ENCODE results near the gene TNS3. TPM values are rescaled to one million over a fixed set of nuclear protein-coding genes. Genes with fewer than 3 reads are reported as not detected.

Gene TNS3
- total and polyA plus RNA-seq, 9 donors, result 20.2 to 49.1 (median 29.7) TPM

DNA sequence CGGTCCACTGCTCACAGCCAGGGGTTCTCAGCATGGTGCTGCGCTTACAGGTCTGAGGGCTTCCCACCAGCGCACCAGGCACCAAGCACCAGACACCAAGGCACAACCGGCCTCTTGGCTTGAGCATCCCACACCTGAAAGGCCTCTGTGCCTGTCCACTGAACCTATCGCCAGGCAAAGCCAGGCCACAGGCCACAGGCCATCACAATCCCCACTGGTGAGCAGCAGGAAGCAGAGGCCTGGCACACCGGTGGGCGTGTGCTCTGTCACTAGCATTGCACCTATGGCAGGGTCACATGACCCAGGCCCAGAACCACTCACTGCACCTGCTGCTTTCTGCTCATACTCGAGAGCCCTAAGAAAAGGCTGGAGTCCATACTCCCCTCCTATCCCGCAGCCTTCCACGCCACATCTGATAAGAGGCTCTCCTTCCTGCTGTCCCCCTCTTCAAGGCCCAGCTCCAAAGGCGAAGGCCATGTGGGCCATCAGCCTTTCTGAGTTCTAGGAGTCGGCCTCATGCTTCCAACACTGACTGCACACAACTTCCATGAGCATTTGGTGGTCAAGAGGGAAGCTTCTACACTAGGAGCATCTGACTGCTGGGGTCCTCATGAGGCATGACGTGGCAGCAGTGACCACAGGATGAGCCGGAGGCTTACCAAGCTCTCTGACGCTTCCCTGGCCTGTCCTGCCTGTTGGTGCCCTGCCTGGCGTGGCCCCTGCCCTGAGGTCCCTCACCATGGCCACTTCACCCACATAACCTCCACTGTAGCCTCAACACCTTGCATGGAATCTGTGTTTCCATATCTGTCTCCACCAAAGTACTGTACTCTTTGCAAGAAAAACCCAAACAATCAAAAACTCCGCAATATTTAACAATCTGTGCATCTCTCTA lies 166.3 kb downstream of the TNS3 start:
- peaks cover 2% of the 10 kb centered on the region for H3K9me3 ChIP-seq (replicated peaks; ENCODE audit: control insufficient read depth, low read depth, low read length)
- no peak for DNase-seq
- peaks cover 52% of the 10 kb centered on the region for H3K36me3 ChIP-seq (ENCODE audit: control insufficient read depth, insufficient read depth, low read length)
- WGBS (ENCODE audit: insufficient coverage), result 93% methylated on average over 15 of the region's 17 CpGs
- H3K4me3 ChIP-seq (ENCODE audit: low read length), result no peak overlapping the region
- H3K27ac ChIP-seq (ENCODE audit: low read length), result no peak overlapping the region
- H3K4me1 ChIP-seq (ENCODE audit: control insufficient read depth, insufficient read depth, low read length), result peaks cover 12% of the 10 kb centered on the region
- no peaks in the 10 kb centered on the region for H3K27me3 ChIP-seq (ENCODE audit: control insufficient read depth, insufficient read depth, low read length)

- H3K36me3 ChIP-seq (ENCODE audit: control insufficient read depth, insufficient read depth, low read length), result peaks cover 53% of the 10 kb centered on the region
These were observed 167.3 kb downstream of the TNS3 start for GRCh38 chr7:47414342-47415317.

GRCh38 chr7:47413526-47414341 lies 168.2 kb downstream of the TNS3 start:
- H3K4me1 ChIP-seq (ENCODE audit: control insufficient read depth, insufficient read depth, low read length), result peaks cover 8% of the 10 kb centered on the region
- no peak for DNase-seq
- WGBS (ENCODE audit: insufficient coverage), result 52% methylated on average over 14 of the region's 17 CpGs
- no peak overlapping the region for H3K27ac ChIP-seq (ENCODE audit: low read length)
- peaks cover 49% of the 10 kb centered on the region for H3K36me3 ChIP-seq (ENCODE audit: control insufficient read depth, insufficient read depth, low read length)
- H3K4me3 ChIP-seq (ENCODE audit: low read length), result no peak overlapping the region
- H3K9me3 ChIP-seq (replicated peaks; ENCODE audit: control insufficient read depth, low read depth, low read length), result no peaks in the 10 kb centered on the region
- H3K27me3 ChIP-seq (ENCODE audit: control insufficient read depth, insufficient read depth, low read length), result no peaks in the 10 kb centered on the region

More at GRCh38 chr7:47414342-47415317, 167.3 kb downstream of the TNS3 start:
- DNase-seq, result no peak
- WGBS (ENCODE audit: insufficient coverage), result 92% methylated on average over 14 of the region's 17 CpGs
- Histone ChIP-seq H3K9me3 (replicated peaks; ENCODE audit: control insufficient read depth, low read depth, low read length) (no peaks in the 10 kb centered on the region), H3K27ac (ENCODE audit: low read length) (no peak overlapping the region), H3K4me3 (ENCODE audit: low read length) (no peak overlapping the region), H3K27me3 (ENCODE audit: control insufficient read depth, insufficient read depth, low read length) (no peaks in the 10 kb centered on the region), H3K4me1 (ENCODE audit: control insufficient read depth, insufficient read depth, low read length) (peaks cover 8% of the 10 kb centered on the region)

GRCh38 chr7:47411901-47412300 lies 170.0 kb downstream of the TNS3 start:
- no peaks in the 10 kb centered on the region for H3K9me3 ChIP-seq (replicated peaks; ENCODE audit: control insufficient read depth, low read depth, low read length)
- no peak for DNase-seq
- no peak overlapping the region for H3K27ac ChIP-seq (ENCODE audit: low read length)
- H3K4me1 ChIP-seq (ENCODE audit: control insufficient read depth, insufficient read depth, low read length), result peaks cover 13% of the 10 kb centered on the region
- H3K27me3 ChIP-seq (ENCODE audit: control insufficient read depth, insufficient read depth, low read length), result no peaks in the 10 kb centered on the region
- H3K4me3 ChIP-seq (ENCODE audit: low read length), result no peak overlapping the region
- 62% methylated on average over 2 of the region's 2 CpGs for WGBS (ENCODE audit: insufficient coverage)
- H3K36me3 ChIP-seq (ENCODE audit: control insufficient read depth, insufficient read depth, low read length), result peaks cover 51% of the 10 kb centered on the region

DNA sequence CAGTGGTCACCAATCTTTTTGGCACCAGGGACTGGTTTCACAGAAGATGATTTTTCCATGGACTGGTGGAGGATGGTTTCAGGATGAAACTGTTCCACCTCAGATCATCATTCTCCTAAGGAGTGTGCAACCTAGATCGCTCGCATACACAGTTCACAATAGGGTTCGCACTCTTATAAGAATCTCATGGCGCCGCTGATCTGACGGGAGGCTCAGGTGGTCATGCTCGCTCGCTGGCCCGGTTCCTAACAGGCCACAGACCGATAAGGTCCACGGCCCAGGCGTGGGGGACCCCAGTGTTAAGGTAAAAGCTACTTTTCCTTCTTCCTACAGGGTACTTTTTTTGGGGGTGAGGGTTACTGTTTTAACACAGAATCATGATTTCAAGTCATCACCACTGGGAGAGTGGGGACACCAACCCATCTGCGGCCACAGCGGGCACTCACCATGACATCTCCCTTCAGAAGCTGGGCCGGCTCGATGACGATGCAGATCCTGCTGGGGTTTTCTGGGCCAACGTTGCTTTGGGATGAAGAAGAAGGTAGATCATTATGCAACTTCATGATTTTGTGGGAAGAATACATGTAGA lies 170.5 kb downstream of the TNS3 start:
- no peak for DNase-seq
- WGBS (ENCODE audit: insufficient coverage), result 97% methylated on average over 11 of the region's 18 CpGs
- H3K4me1 ChIP-seq (ENCODE audit: control insufficient read depth, insufficient read depth, low read length), result peaks cover 18% of the 10 kb centered on the region
- H3K9me3 ChIP-seq (replicated peaks; ENCODE audit: control insufficient read depth, low read depth, low read length), result no peaks in the 10 kb centered on the region
- H3K4me3 ChIP-seq (ENCODE audit: low read length), result no peak overlapping the region
- H3K36me3 ChIP-seq (ENCODE audit: control insufficient read depth, insufficient read depth, low read length), result peaks cover 49% of the 10 kb centered on the region
- no peak overlapping the region for H3K27ac ChIP-seq (ENCODE audit: low read length)
- H3K27me3 ChIP-seq (ENCODE audit: control insufficient read depth, insufficient read depth, low read length), result no peaks in the 10 kb centered on the region

DNA sequence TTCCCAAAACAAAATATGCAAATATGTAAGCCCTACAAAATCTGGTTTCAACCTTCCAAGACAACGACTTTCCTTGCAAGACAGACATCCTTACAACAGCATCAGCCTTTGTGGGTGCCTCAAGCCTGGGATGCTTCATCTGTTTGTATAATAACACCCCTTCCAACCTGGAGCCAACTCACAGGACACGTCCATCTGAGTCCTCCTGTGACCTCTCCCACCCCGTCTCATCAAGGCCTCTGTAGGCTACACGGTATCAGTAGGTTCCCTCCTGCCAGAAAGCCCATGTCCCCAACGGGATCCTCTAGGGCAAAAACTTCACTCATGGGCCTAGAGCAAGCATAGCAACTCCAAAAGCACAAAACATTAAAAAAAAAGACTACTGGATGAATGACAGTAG lies 173.2 kb downstream of the TNS3 start:
- Histone ChIP-seq H3K27ac (ENCODE audit: low read length) (no peak overlapping the region), H3K9me3 (replicated peaks; ENCODE audit: control insufficient read depth, low read depth, low read length) (no peaks in the 10 kb centered on the region), H3K4me1 (ENCODE audit: control insufficient read depth, insufficient read depth, low read length) (peaks cover 24% of the 10 kb centered on the region), H3K27me3 (ENCODE audit: control insufficient read depth, insufficient read depth, low read length) (no peaks in the 10 kb centered on the region), H3K36me3 (ENCODE audit: control insufficient read depth, insufficient read depth, low read length) (peaks cover 37% of the 10 kb centered on the region), H3K4me3 (ENCODE audit: low read length) (no peak overlapping the region)
- 38% methylated on average over 1 of the region's 5 CpGs for WGBS (ENCODE audit: insufficient coverage)
- no peak for DNase-seq

DNA sequence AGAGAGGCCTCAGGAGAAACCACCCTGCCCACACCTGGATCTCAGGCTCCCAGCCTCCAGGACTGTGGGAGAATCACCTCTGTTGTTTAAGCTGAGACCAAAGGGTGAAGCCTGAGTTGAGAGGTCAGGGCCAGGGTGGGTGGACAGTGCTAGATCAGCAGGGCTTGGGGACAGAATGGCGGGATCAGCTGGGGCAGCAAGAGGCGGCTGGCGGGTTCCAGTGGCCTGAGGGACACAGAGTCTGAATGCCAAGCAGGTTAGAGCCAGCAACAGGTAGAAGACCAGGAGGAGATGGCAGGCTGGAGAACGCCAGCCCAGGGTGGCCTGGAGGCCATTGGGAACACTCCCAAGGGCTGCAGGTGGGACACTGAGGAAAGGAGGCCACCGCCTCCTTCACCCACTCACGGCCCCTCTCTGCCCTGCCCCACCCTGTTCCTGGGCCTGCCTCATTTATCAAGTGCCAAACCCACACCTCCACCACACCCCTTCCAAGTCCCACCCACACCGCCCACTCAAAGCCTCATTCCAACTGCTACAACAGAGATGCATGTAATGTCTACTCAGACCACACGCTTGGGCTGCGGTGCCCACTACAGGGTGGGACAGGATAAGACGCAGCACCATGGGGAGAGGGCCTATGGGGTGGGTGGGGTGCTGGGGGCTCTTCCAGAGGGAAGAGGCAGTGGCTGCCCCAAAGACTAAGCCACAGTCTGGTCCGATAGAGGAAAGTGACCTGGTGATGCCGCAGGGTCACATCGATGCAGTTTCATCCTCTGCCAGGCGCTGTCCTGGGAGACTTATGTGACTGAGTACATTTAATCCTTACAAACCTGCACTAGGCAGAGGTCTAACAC lies 173.9 kb downstream of the TNS3 start:
- no peaks in the 10 kb centered on the region for H3K27me3 ChIP-seq (ENCODE audit: control insufficient read depth, insufficient read depth, low read length)
- H3K4me1 ChIP-seq (ENCODE audit: control insufficient read depth, insufficient read depth, low read length), result peaks cover 22% of the 10 kb centered on the region
- H3K36me3 ChIP-seq (ENCODE audit: control insufficient read depth, insufficient read depth, low read length), result peaks cover 32% of the 10 kb centered on the region
- WGBS (ENCODE audit: insufficient coverage), result 82% methylated on average over 10 of the region's 14 CpGs
- no peaks in the 10 kb centered on the region for H3K9me3 ChIP-seq (replicated peaks; ENCODE audit: control insufficient read depth, low read depth, low read length)
- H3K27ac ChIP-seq (ENCODE audit: low read length), result no peak overlapping the region
- H3K4me3 ChIP-seq (ENCODE audit: low read length), result no peak overlapping the region
- DNase-seq, result no peak

DNA sequence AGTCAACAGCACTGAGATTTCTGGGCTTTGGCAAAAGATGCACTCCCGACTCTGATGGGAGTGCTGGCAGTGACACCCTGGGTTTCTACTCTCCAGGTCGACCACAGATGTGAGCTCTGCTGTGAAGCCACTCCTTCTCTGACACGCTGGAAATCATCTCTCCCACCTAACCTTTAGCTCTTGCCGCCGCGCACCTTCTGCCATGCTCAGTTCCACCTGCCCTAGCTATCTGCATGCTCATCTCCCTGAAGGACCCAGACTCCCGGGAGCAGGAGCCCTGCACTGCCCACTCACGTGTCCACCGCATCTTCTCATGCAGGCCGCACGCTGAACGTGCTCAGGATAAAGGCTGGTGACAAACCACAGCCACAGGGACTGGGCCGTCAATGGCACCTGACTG lies 174.8 kb downstream of the TNS3 start:
- no peak for DNase-seq
- no peaks in the 10 kb centered on the region for H3K9me3 ChIP-seq (replicated peaks; ENCODE audit: control insufficient read depth, low read depth, low read length)
- H3K27me3 ChIP-seq (ENCODE audit: control insufficient read depth, insufficient read depth, low read length), result no peaks in the 10 kb centered on the region
- H3K27ac ChIP-seq (ENCODE audit: low read length), result peak overlapping the region; percentile 3
- WGBS (ENCODE audit: insufficient coverage), result 70% methylated on average over 9 of the region's 13 CpGs
- H3K4me1 ChIP-seq (ENCODE audit: control insufficient read depth, insufficient read depth, low read length), result peaks cover 26% of the 10 kb centered on the region
- peaks cover 35% of the 10 kb centered on the region for H3K36me3 ChIP-seq (ENCODE audit: control insufficient read depth, insufficient read depth, low read length)
- no peak overlapping the region for H3K4me3 ChIP-seq (ENCODE audit: low read length)

DNA sequence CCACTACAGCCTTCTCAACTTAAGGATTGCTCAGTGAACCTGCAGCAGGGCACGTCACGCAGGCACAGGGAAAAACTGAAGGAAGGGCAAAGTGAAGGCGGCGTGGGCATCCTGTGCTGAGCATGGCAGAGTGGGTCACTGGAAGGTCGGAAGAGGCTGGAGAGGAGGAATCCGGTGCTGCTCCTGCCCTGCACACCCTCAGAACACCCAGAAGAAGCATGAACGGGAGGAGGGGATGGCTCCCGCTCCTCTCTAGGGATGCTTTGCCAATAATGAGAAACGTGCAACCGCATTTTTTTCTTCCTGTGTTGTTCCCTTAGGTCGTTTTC lies 175.1 kb downstream of the TNS3 start:
- 14% methylated on average over 6 of the region's 11 CpGs for WGBS (ENCODE audit: insufficient coverage)
- H3K4me1 ChIP-seq (ENCODE audit: control insufficient read depth, insufficient read depth, low read length), result peaks cover 26% of the 10 kb centered on the region
- H3K4me3 ChIP-seq (ENCODE audit: low read length), result no peak overlapping the region
- no peaks in the 10 kb centered on the region for H3K9me3 ChIP-seq (replicated peaks; ENCODE audit: control insufficient read depth, low read depth, low read length)
- DNase-seq, result no peak
- no peaks in the 10 kb centered on the region for H3K27me3 ChIP-seq (ENCODE audit: control insufficient read depth, insufficient read depth, low read length)
- peaks cover 34% of the 10 kb centered on the region for H3K36me3 ChIP-seq (ENCODE audit: control insufficient read depth, insufficient read depth, low read length)
- H3K27ac ChIP-seq (ENCODE audit: low read length), result peak overlapping the region; percentile 3
